Small intestine (tissue), 7 donors: ENCODE results near the gene SLIT3. TPM values are rescaled to one million over a fixed set of nuclear protein-coding genes. Genes with fewer than 3 reads are reported as not detected.
A peak's percentile ranks its signal among the peaks of the same experiment; 100 is the strongest.

ENCODE experiments used
- DNase-seq, 2 donors: peaks; one replicate each; pipeline versions ENCODE4 v3.0.0 to v3.0.0-alpha.2; 2013
- FAIRE-seq: peaks from 2 replicates; lab custom pipeline; 2012; peaks lifted over from hg19 to GRCh38; lab: Jason Lieb, UNC
- H3K27ac ChIP-seq, 3 donors: one replicate each; pipeline ENCODE4 v1.5.1; 2013; ENCODE audit warnings: low read length in 2 of 3, mild to moderate bottlenecking in 2 of 3, control low read depth in 1 of 3, inconsistent platforms in 1 of 3, low read depth in 1 of 3, moderate library complexity in 1 of 3
- H3K27me3 ChIP-seq, 3 donors: one replicate each; pipeline ENCODE4 v1.6.1; 2013; ENCODE audit warnings: low read length in 3 of 3, inconsistent platforms in 1 of 3; ENCODE audit not compliant: control insufficient read depth in 3 of 3, insufficient read depth in 3 of 3
- H3K36me3 ChIP-seq, 3 donors: one replicate each; pipeline ENCODE4 v1.6.1; 2013; ENCODE audit warnings: low read length in 3 of 3, inconsistent platforms in 1 of 3, low read depth in 1 of 3, mild to moderate bottlenecking in 1 of 3, moderate library complexity in 1 of 3; ENCODE audit not compliant: control insufficient read depth in 3 of 3, insufficient read depth in 2 of 3
- H3K4me1 ChIP-seq, 3 donors: one replicate each; pipeline ENCODE4 v1.6.1; 2013; ENCODE audit warnings: low read length in 2 of 3, inconsistent platforms in 1 of 3, low read depth in 1 of 3, mild to moderate bottlenecking in 1 of 3, moderate library complexity in 1 of 3; ENCODE audit not compliant: control insufficient read depth in 3 of 3, insufficient read depth in 2 of 3
- H3K4me3 ChIP-seq, 3 donors: one replicate each; pipeline ENCODE4 v1.5.1; 2013; ENCODE audit warnings: low read length in 3 of 3, control low read depth in 1 of 3, inconsistent platforms in 1 of 3, low read depth in 1 of 3, mild to moderate bottlenecking in 1 of 3, moderate library complexity in 1 of 3
- H3K9me3 ChIP-seq, 2 donors: one replicate each; pipeline ENCODE4 v1.6.1; 2013; ENCODE audit warnings: low read depth in 1 of 2, low read length in 1 of 2; ENCODE audit not compliant: control insufficient read depth in 2 of 2, insufficient read depth in 1 of 2
- WGBS, 3 donors: extraction: QIAGEN DNeasy Blood & Tissue Kit; methylation state at CpG; one replicate each; pipeline ENCODE4 v1.1.7; 2013; 5-methylcytosine and 5-hydroxymethylcytosine counted together
- polyA plus RNA-seq, 4 donors: library from polyadenylated mRNA; stranded (reverse) in 3 of 4; unstranded in 1 of 4; fragments of 200-250 nt in 3 of 4; fragments of 120-200 nt in 1 of 4; gene quantifications; one replicate each; pipeline versions ENCODE4 v1.2.1 to v1.2.3, GENCODE V29; 2013
- donor health status: healthy with polysubstance abuse.
- donor health status: control.
- donor health status: control.
- donor health status: Bipolar disorder and iron deficiency.
- donor health status: healthy.

SLIT3 gene
- polyA plus RNA-seq, 4 donors, result 0.27 to 5.5 (median 5.3) TPM; not detected in 1

GRCh38 chr5:168661593-168662485 is 639.1 kb downstream of the SLIT3 start:
- H3K36me3 ChIP-seq, result peaks cover 0 to 2% (median 0%) of the 10 kb centered on the region in 3 donors
- H3K4me1 ChIP-seq, result peaks cover 7 to 34% (median 10%) of the 10 kb centered on the region in 3 donors
- no peaks in the 10 kb centered on the region for H3K9me3 ChIP-seq
- FAIRE-seq (no peak), DNase-seq (no peak)
- no peak overlapping the region for H3K4me3 ChIP-seq
- WGBS, 3 donors, result 71 to 77% (median 73%) methylated on average over 3 of the region's 3 CpGs
- no peaks in the 10 kb centered on the region for H3K27me3 ChIP-seq
- no peak overlapping the region for H3K27ac ChIP-seq

GRCh38 chr5:168660691-168661090 is 640.2 kb downstream of the SLIT3 start:
- Histone ChIP-seq H3K27me3 (no peaks in the 10 kb centered on the region), H3K9me3 (no peaks in the 10 kb centered on the region), H3K36me3 (no peaks in the 10 kb centered on the region), H3K27ac (peak overlapping the region in 1 of 3 donors; percentile 32), H3K4me1 (peaks cover 7 to 45% (median 10%) of the 10 kb centered on the region in 3 donors), H3K4me3 (no peak overlapping the region)
- WGBS, 3 donors, result 63 to 81% (median 75%) methylated on average over 4 of the region's 4 CpGs
- FAIRE-seq (no peak), DNase-seq (no peak)

GRCh38 chr5:168659286-168659847 is 641.6 kb downstream of the SLIT3 start:
- DNase-seq (peak; percentile 92 to 97), FAIRE-seq (no peak)
- Histone ChIP-seq H3K36me3 (no peaks in the 10 kb centered on the region), H3K4me1 (peaks cover 8 to 45% (median 10%) of the 10 kb centered on the region in 3 donors), H3K27ac (peak overlapping the region; percentile 79 to 82 (median 79)), H3K27me3 (no peaks in the 10 kb centered on the region), H3K9me3 (no peaks in the 10 kb centered on the region), H3K4me3 (no peak overlapping the region)
- 17 to 59% (median 34%) methylated on average over 5 of the region's 5 CpGs for WGBS, 3 donors

- Histone ChIP-seq H3K27ac (peak overlapping the region; percentile 73 to 82 (median 79)), H3K4me1 (peaks cover 8 to 48% (median 10%) of the 10 kb centered on the region in 3 donors), H3K4me3 (no peak overlapping the region), H3K27me3 (no peaks in the 10 kb centered on the region), H3K36me3 (no peaks in the 10 kb centered on the region), H3K9me3 (no peaks in the 10 kb centered on the region)
- WGBS, 3 donors, result 21 to 52% (median 24%) methylated on average over 2 of the region's 2 CpGs
- DNase-seq, result no peak
- no peak for FAIRE-seq
Observed at GRCh38 chr5:168658394-168658793, 642.5 kb downstream of the SLIT3 start.

- Histone ChIP-seq H3K9me3 (no peaks in the 10 kb centered on the region), H3K4me3 (no peak overlapping the region), H3K36me3 (no peaks in the 10 kb centered on the region), H3K27ac (peak overlapping the region; percentile 42 to 90 (median 82)), H3K4me1 (peaks cover 10 to 52% (median 10%) of the 10 kb centered on the region in 3 donors), H3K27me3 (no peaks in the 10 kb centered on the region)
- WGBS, 3 donors, result 12 to 34% (median 28%) methylated on average over 3 of the region's 3 CpGs
- FAIRE-seq, result no peak
- peak; percentile 76 to 94 for DNase-seq
Observed at GRCh38 chr5:168656633-168657032, 644.3 kb downstream of the SLIT3 start.

- H3K4me3 ChIP-seq, result no peak overlapping the region
- H3K4me1 ChIP-seq, result peaks cover 10 to 50% (median 10%) of the 10 kb centered on the region in 3 donors
- no peaks in the 10 kb centered on the region for H3K27me3 ChIP-seq
- no peak for FAIRE-seq
- WGBS, 3 donors, result 82 to 94% (median 90%) methylated on average over 5 of the region's 5 CpGs
- no peaks in the 10 kb centered on the region for H3K9me3 ChIP-seq
- peak in 1 of 2 donors; percentile 51 for DNase-seq
- H3K27ac ChIP-seq, result peak overlapping the region in 2 of 3 donors; percentile 24 to 82
- H3K36me3 ChIP-seq, result no peaks in the 10 kb centered on the region
Observed at GRCh38 chr5:168655316-168655715, 645.6 kb downstream of the SLIT3 start.

- FAIRE-seq (no peak), DNase-seq (no peak)
- Histone ChIP-seq H3K27ac (peak overlapping the region in 2 of 3 donors; percentile 24 to 27), H3K4me3 (no peak overlapping the region), H3K9me3 (no peaks in the 10 kb centered on the region), H3K36me3 (no peaks in the 10 kb centered on the region), H3K27me3 (no peaks in the 10 kb centered on the region), H3K4me1 (peaks cover 7 to 40% (median 8%) of the 10 kb centered on the region in 3 donors)
- WGBS, 3 donors, result 50 to 76% (median 69%) methylated on average over 10 of the region's 10 CpGs
Observed at GRCh38 chr5:168654211-168654721, 646.7 kb downstream of the SLIT3 start.

- Histone ChIP-seq H3K36me3 (no peaks in the 10 kb centered on the region), H3K27me3 (no peaks in the 10 kb centered on the region), H3K4me3 (no peak overlapping the region), H3K9me3 (no peaks in the 10 kb centered on the region), H3K4me1 (peaks cover 3 to 34% (median 7%) of the 10 kb centered on the region in 3 donors), H3K27ac (no peak overlapping the region)
- FAIRE-seq, result no peak
- 46 to 62% (median 57%) methylated on average over 4 of the region's 4 CpGs for WGBS, 3 donors
- DNase-seq, result no peak
Observed at GRCh38 chr5:168653626-168654025, 647.3 kb downstream of the SLIT3 start.
